Effector memory CD8-positive, alpha-beta T cell (primary cell): ENCODE results near the gene FMN1.

Experiments
- ATAC-seq: fragments of 150-1000 bp; cut with Tn5 transposase; replicated peaks from 2 replicates; pipeline ENCODE4 v1.10.0; 2021; ENCODE audit warnings: mild to moderate bottlenecking, moderate library complexity
- DNase-seq, 3 experiments: peaks; one replicate each; pipeline ENCODE4 v3.0.0; 2021
- H3K27ac Mint-ChIP-seq, 2 donors: one replicate each; pipeline ENCODE4 v1.8.0; 2022; ENCODE audit warnings: mild to moderate bottlenecking in 2 of 2, mixed read lengths in 2 of 2, moderate library complexity in 2 of 2
- H3K27me3 Mint-ChIP-seq, 2 donors: one replicate each; pipeline ENCODE4 v1.8.0; 2022; ENCODE audit warnings: mixed read lengths in 2 of 2
- H3K36me3 Mint-ChIP-seq: one replicate; pipeline ENCODE4 v1.8.0; 2022; ENCODE audit warnings: mild to moderate bottlenecking, moderate library complexity, mixed read lengths; ENCODE audit not compliant: insufficient read depth
- H3K4me1 Mint-ChIP-seq, 2 donors: one replicate each; pipeline ENCODE4 v1.8.0; 2022; ENCODE audit warnings: low read depth in 2 of 2, mixed read lengths in 2 of 2
- H3K4me3 Mint-ChIP-seq, 2 donors: one replicate each; pipeline ENCODE4 v1.8.0; 2022; ENCODE audit warnings: mild to moderate bottlenecking in 2 of 2, mixed read lengths in 2 of 2, moderate library complexity in 2 of 2
- H3K9me3 Mint-ChIP-seq, 2 donors: one replicate each; pipeline ENCODE4 v1.8.0; 2022; ENCODE audit warnings: mixed read lengths in 2 of 2

The FMN1 gene

GRCh38 chr15:33007303-33007855 lies 187.1 kb downstream of the FMN1 start:
- H3K27ac Mint-ChIP-seq: no peak overlapping the region
- peaks cover 2% of the 10 kb centered on the region in 2 donors for H3K9me3 Mint-ChIP-seq
- ATAC-seq: no peak
- no peak overlapping the region for H3K4me3 Mint-ChIP-seq
- H3K27me3 Mint-ChIP-seq: peaks cover 0 to 29% of the 10 kb centered on the region in 2 donors
- H3K4me1 Mint-ChIP-seq: no peaks in the 10 kb centered on the region
- H3K36me3 Mint-ChIP-seq: no peaks in the 10 kb centered on the region
- no peak for DNase-seq

GRCh38 chr15:33005582-33005981 lies 188.9 kb downstream of the FMN1 start:
- Mint-ChIP-seq H3K9me3 (peaks cover 0 to 2% of the 10 kb centered on the region in 2 donors), H3K4me1 (no peaks in the 10 kb centered on the region), H3K36me3 (no peaks in the 10 kb centered on the region), H3K27me3 (peaks cover 0 to 24% of the 10 kb centered on the region in 2 donors), H3K4me3 (no peak overlapping the region), H3K27ac (no peak overlapping the region)
- DNase-seq (no peak), ATAC-seq (no peak)

GRCh38 chr15:33001926-33002325 lies 192.6 kb downstream of the FMN1 start:
- ATAC-seq (no peak), DNase-seq (no peak)
- Mint-ChIP-seq H3K27me3 (peaks cover 6 to 28% of the 10 kb centered on the region in 2 donors), H3K36me3 (no peaks in the 10 kb centered on the region), H3K4me3 (no peak overlapping the region), H3K4me1 (peaks cover 0 to 3% of the 10 kb centered on the region in 2 donors), H3K27ac (no peak overlapping the region), H3K9me3 (peaks cover 0 to 2% of the 10 kb centered on the region in 2 donors)

- no peak for DNase-seq
These were observed 195.4 kb downstream of the FMN1 start for GRCh38 chr15:32998979-32999672.

GRCh38 chr15:32998182-32998581 lies 196.3 kb downstream of the FMN1 start:
- no peak overlapping the region for H3K4me3 Mint-ChIP-seq

More at GRCh38 chr15:32998979-32999672, 195.4 kb downstream of the FMN1 start:
- H3K36me3 Mint-ChIP-seq: no peaks in the 10 kb centered on the region
- peaks cover 6 to 32% of the 10 kb centered on the region in 2 donors for H3K27me3 Mint-ChIP-seq
- no peak for ATAC-seq
- peaks cover 0 to 3% of the 10 kb centered on the region in 2 donors for H3K4me1 Mint-ChIP-seq
- H3K27ac Mint-ChIP-seq: no peak overlapping the region
- H3K9me3 Mint-ChIP-seq: no peaks in the 10 kb centered on the region
- H3K4me3 Mint-ChIP-seq: no peak overlapping the region

GRCh38 chr15:32994810-32995424 lies 199.6 kb downstream of the FMN1 start:
- Mint-ChIP-seq H3K27ac (no peak overlapping the region), H3K27me3 (peaks cover 6 to 34% of the 10 kb centered on the region in 2 donors), H3K4me3 (no peak overlapping the region), H3K4me1 (peaks cover 0 to 3% of the 10 kb centered on the region in 2 donors), H3K36me3 (no peaks in the 10 kb centered on the region), H3K9me3 (no peaks in the 10 kb centered on the region)
- no peak for ATAC-seq
- no peak for DNase-seq

More at GRCh38 chr15:32998182-32998581, 196.3 kb downstream of the FMN1 start:
- H3K9me3 Mint-ChIP-seq: no peaks in the 10 kb centered on the region
- peaks cover 0 to 3% of the 10 kb centered on the region in 2 donors for H3K4me1 Mint-ChIP-seq
- peaks cover 6 to 32% of the 10 kb centered on the region in 2 donors for H3K27me3 Mint-ChIP-seq
- DNase-seq: no peak
- ATAC-seq: no peak
- H3K36me3 Mint-ChIP-seq: no peaks in the 10 kb centered on the region
- no peak overlapping the region for H3K27ac Mint-ChIP-seq

- Mint-ChIP-seq H3K27ac (no peak overlapping the region), H3K36me3 (no peaks in the 10 kb centered on the region), H3K9me3 (no peaks in the 10 kb centered on the region), H3K4me3 (no peak overlapping the region), H3K27me3 (peaks cover 6 to 29% of the 10 kb centered on the region in 2 donors), H3K4me1 (peaks cover 0 to 3% of the 10 kb centered on the region in 2 donors)
- DNase-seq (no peak), ATAC-seq (no peak)
These were observed 201.2 kb downstream of the FMN1 start for GRCh38 chr15:32993285-32993684.

GRCh38 chr15:32991619-32992111 lies 202.8 kb downstream of the FMN1 start:
- Mint-ChIP-seq H3K27ac (no peak overlapping the region), H3K4me1 (no peaks in the 10 kb centered on the region), H3K36me3 (no peaks in the 10 kb centered on the region), H3K27me3 (peaks cover 0 to 15% of the 10 kb centered on the region in 2 donors), H3K4me3 (no peak overlapping the region), H3K9me3 (no peaks in the 10 kb centered on the region)
- no peak for DNase-seq
- no peak for ATAC-seq

GRCh38 chr15:32990071-32990470 lies 204.4 kb downstream of the FMN1 start:
- Mint-ChIP-seq H3K9me3 (no peaks in the 10 kb centered on the region), H3K36me3 (no peaks in the 10 kb centered on the region), H3K4me3 (no peak overlapping the region), H3K4me1 (no peaks in the 10 kb centered on the region), H3K27me3 (peaks cover 0 to 7% of the 10 kb centered on the region in 2 donors), H3K27ac (no peak overlapping the region)
- ATAC-seq (no peak), DNase-seq (no peak)

- no peaks in the 10 kb centered on the region for H3K4me1 Mint-ChIP-seq
- no peak overlapping the region for H3K4me3 Mint-ChIP-seq
- H3K36me3 Mint-ChIP-seq: no peaks in the 10 kb centered on the region
- no peaks in the 10 kb centered on the region for H3K9me3 Mint-ChIP-seq
- DNase-seq (no peak), ATAC-seq (no peak)
- H3K27ac Mint-ChIP-seq: no peak overlapping the region
- H3K27me3 Mint-ChIP-seq: peaks cover 0 to 7% of the 10 kb centered on the region in 2 donors
These were observed 207.4 kb downstream of the FMN1 start for GRCh38 chr15:32987067-32987466.

GRCh38 chr15:32986147-32986546 lies 208.4 kb downstream of the FMN1 start:
- no peak overlapping the region for H3K27ac Mint-ChIP-seq
- H3K36me3 Mint-ChIP-seq: no peaks in the 10 kb centered on the region
- H3K9me3 Mint-ChIP-seq: no peaks in the 10 kb centered on the region
- H3K4me1 Mint-ChIP-seq: no peaks in the 10 kb centered on the region
- peaks cover 0 to 2% of the 10 kb centered on the region in 2 donors for H3K27me3 Mint-ChIP-seq
- ATAC-seq (no peak), DNase-seq (no peak)
- H3K4me3 Mint-ChIP-seq: no peak overlapping the region

- Mint-ChIP-seq H3K4me1 (no peaks in the 10 kb centered on the region), H3K36me3 (no peaks in the 10 kb centered on the region), H3K27ac (no peak overlapping the region)
These were observed 210.8 kb downstream of the FMN1 start for GRCh38 chr15:32983679-32984078.

GRCh38 chr15:32982001-32982400 lies 212.5 kb downstream of the FMN1 start:
- H3K4me3 Mint-ChIP-seq: no peak overlapping the region
- ATAC-seq: no peak
- H3K27me3 Mint-ChIP-seq: no peaks in the 10 kb centered on the region

More at GRCh38 chr15:32983679-32984078, 210.8 kb downstream of the FMN1 start:
- DNase-seq (no peak), ATAC-seq (no peak)
- Mint-ChIP-seq H3K9me3 (no peaks in the 10 kb centered on the region), H3K4me3 (no peak overlapping the region), H3K27me3 (no peaks in the 10 kb centered on the region)

GRCh38 chr15:32981536-32981935 lies 213.0 kb downstream of the FMN1 start:
- Mint-ChIP-seq H3K36me3 (no peaks in the 10 kb centered on the region), H3K27ac (no peak overlapping the region)
- ATAC-seq: no peak

More at GRCh38 chr15:32982001-32982400, 212.5 kb downstream of the FMN1 start:
- Mint-ChIP-seq H3K27ac (no peak overlapping the region), H3K36me3 (no peaks in the 10 kb centered on the region), H3K4me1 (no peaks in the 10 kb centered on the region), H3K9me3 (no peaks in the 10 kb centered on the region)
- no peak for DNase-seq

More at GRCh38 chr15:32981536-32981935, 213.0 kb downstream of the FMN1 start:
- no peaks in the 10 kb centered on the region for H3K27me3 Mint-ChIP-seq
- H3K9me3 Mint-ChIP-seq: no peaks in the 10 kb centered on the region
- no peaks in the 10 kb centered on the region for H3K4me1 Mint-ChIP-seq
- no peak for DNase-seq
- H3K4me3 Mint-ChIP-seq: no peak overlapping the region
